Hair follicle dermal papilla cell (primary cell): ENCODE measurements around the gene ALOX5AP. TPM values are rescaled to one million over a fixed set of nuclear protein-coding genes. Genes with fewer than 3 reads are reported as not detected.

ENCODE experiments used
- total RNA-seq: library from RNA; depleted of rRNA; stranded (reverse); fragments of >200 nt; gene quantifications from 2 replicates; pipeline ENCODE4 v1.2.3, GENCODE V29; 2012

Gene ALOX5AP
- total RNA-seq: not detected in 2 replicates

GRCh38 chr13:30735025-30735871, at the start of gene ALOX5AP:
ALOX5AP (plus strand) TSS chr13:30735543; CDS start chr13:30735606, 63 bp downstream.

Other genes with a start within 250 kb of the ALOX5AP start
- 21.7 and 22.3 TPM in 2 replicates for gene USPL1, start 117.6 kb upstream of the ALOX5AP start, total RNA-seq
- 1.8 and 4.5 TPM in 2 replicates for gene MEDAG, start 170.7 kb downstream of the ALOX5AP start, total RNA-seq
- gene TEX26, start 197.1 kb downstream of the ALOX5AP start, total RNA-seq: not detected in 2 replicates